NCI-H460 (cell line): ENCODE measurements around the gene TFEB. TPM values are rescaled to one million over a fixed set of nuclear protein-coding genes. Genes with fewer than 3 reads are reported as not detected.

Experiments used
- DNase-seq: peaks from one replicate; pipeline ENCODE4 v3.0.0-alpha.2; 2016; ENCODE audit warnings: low read depth; ENCODE audit errors: extremely low read depth
- total RNA-seq: library from RNA; depleted of rRNA; stranded (reverse); fragments of >200 nt; shearing (Covaris generic); gene quantifications from 2 replicates; pipeline ENCODE4 v1.2.3, GENCODE V29; 2014

TFEB gene
- total RNA-seq, 1 experiment from 2014 or later = 3.1 TPM

GRCh38 chr6:41724586-41725501, 10.6 kb downstream of the TFEB start:
- no peak for DNase-seq

DNA sequence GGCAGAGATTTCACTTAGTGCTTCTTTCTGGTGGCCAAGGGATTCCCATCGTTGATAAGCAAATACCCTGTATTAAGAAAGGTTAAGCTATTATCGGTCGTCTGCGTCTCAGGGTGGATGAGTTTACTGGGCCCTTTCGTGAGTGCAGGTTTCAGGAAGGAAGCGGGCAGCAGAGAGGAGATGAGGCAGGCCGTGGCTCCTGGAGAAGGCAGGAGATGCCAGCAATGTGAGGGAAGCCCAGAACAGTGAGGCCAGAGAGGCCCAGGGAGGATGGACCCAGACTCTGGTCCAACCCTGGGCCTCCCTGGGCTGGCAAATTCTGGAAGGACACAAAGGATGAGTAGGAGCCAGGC, 11.2 kb downstream of the TFEB start:
- no peak for DNase-seq

GRCh38 chr6:41723530-41724227, 11.7 kb downstream of the TFEB start:
- peak; percentile 78 for DNase-seq

DNA sequence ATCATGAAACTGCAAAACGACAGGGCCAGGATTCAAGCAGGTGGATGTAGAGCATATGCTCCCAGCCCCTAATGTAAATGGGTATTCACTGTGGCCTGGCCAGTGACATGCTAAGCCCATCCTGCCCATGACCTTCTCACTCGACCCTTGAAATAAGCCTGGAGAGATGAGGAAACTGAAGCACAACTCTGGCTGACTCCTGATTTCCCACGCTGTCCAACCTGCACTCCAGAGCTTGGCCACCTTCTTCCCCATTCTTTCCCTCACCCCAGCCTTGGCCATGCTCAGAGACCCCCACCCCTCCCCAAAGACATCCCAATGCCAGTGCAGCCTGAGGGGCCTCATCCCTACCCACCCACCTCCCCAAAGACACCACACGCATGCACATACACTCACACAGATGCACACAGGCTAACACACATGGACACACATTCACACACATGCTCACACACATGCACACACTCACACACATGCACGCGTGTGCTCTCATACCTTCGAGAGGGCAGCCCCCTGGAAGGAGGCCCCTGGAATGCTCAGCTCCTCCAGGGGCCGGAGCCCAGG, 12.4 kb downstream of the TFEB start:
- no peak for DNase-seq

- DNase-seq = no peak
These were observed 14.0 kb downstream of the TFEB start for GRCh38 chr6:41721414-41721813.

- no peak for DNase-seq
These were observed 14.6 kb downstream of the TFEB start for GRCh38 chr6:41720783-41721182.

DNA sequence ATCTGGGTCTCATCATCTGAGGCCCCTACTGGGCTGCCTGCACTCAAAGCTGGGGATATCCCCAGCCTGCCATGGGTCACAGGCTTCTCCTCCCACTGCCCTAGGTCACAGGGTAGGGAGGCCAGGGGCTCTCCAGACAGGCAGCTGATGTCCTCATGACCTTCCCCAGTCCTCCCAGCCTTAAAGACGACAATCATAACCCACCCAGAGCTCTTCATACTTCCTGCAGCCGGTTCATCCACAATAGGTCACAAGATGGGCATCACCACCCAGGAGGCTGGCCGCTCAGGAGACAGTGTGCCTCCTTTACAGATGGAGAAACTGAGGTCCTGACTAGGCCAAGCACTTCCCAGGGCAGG, 15.2 kb downstream of the TFEB start:
- DNase-seq = no peak

GRCh38 chr6:41719436-41720261, 15.8 kb downstream of the TFEB start:
- DNase-seq = no peak

GRCh38 chr6:41718828-41719227, 16.6 kb downstream of the TFEB start:
- no peak for DNase-seq

DNA sequence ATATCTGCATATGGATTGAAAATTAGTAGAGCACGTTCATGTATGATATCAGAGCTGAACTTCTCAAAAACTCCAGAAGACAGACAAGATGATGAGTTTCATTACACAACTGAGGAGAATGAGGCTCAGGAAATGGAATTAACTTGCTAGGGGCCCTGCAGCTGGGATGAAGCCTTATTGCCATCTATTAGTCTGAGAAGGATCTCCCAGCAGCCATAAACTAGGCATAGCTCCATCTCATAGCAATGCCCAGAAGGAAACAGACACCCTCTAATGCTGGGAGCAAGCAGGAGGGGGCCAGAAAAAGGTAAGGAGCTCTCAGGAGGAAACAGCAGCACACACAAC, 18.0 kb downstream of the TFEB start:
- DNase-seq = no peak

GRCh38 chr6:41716516-41717391, 18.7 kb downstream of the TFEB start:
- no peak for DNase-seq

DNA sequence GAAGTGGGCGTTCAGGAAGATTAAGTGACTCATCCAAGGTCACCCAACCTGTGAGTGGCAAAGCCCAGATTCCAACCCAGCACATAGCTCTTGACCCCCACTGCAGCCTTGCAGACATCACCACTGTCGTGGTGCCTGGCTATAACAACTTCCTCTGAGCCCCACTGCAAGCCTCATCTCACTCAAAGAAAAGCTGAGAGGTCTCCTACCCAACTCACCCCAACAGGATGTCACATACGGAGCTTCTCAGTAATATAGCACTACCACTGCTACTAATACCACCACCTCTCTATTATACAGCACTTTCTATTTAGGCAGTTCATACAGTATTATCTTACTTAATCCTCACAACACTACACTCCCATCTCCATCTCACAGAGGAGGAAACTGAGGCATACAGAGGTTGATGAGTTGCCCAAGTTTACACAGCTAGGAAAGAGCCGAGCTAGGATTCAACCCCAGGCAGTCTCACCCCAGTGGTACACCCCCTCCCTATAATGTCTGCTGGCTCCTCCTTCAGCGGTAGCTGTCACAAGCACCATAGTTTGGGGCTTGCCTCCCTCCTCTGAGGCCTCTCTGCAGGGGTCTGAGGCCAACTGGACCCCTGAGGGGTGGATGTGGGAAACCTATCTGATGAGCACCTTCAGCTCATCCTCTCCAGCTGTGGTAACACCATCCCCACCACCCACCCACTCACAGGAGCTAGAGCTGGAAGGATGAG, 19.5 kb downstream of the TFEB start:
- DNase-seq = no peak

DNA sequence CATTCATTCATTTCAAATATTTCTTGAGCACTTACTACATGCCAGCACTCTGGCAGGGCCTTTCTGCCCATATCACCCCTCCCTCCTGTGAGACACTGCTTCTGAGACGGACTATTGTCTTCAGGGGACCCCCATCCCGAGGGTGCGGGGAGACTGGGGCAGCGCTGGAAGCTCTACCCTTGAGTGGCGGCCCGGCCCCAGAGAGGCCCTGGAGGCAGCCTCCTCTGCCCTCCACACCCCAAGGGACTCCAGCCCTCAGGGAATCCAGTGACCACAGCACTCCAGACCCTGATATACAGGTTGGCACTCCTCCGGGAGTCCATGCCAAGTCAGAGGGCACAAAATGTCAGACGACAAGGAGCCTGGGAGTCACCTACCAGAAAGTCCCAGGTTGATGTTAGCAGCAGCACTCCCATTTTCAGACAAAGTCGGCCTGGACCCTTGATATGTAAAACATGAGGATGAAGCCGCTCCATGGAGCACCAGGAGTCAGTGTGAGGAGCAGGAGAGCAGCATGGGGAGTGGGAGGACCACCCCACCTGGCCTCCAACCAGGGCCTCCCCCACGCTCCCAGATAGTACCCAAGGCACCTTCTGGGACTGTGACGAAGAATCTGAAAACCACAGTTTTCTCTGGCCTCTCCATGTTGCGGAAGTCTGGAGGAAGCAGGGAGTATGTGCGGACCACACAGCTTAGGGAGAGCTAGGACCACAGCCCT, 20.7 kb downstream of the TFEB start:
- no peak for DNase-seq

DNA sequence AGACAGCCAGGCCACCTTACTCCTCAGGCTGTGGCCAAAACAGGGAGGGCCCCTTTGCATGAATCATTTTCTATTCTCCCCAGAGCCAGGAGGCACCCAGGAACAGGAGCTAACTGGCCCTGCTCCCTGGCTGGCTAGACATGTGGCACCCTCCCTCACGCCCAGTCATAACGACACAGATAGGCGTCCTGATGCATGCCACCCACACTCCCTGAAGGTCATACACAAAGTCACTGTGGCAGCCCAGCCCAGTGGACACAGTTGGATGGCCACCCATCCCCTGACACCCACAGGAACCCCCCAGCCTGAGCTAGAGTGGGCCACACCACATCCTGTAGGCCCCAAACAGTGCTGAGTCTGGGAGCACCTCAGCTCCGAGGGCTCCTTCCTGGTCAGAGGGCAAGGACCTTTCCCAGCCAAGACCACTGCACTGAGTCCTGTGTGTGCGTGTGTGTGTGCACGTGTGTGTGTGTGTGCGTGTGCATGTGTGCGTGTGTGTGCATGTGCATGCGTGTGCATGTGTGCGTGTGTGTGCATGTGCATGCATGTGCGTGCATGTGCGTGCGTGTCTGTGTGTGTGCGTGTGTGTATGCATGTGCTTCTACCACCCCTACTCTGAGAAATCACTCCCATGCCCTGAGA, 21.6 kb downstream of the TFEB start:
- DNase-seq = no peak

- DNase-seq = no peak
These were observed 22.2 kb downstream of the TFEB start for GRCh38 chr6:41713159-41713649.

DNA sequence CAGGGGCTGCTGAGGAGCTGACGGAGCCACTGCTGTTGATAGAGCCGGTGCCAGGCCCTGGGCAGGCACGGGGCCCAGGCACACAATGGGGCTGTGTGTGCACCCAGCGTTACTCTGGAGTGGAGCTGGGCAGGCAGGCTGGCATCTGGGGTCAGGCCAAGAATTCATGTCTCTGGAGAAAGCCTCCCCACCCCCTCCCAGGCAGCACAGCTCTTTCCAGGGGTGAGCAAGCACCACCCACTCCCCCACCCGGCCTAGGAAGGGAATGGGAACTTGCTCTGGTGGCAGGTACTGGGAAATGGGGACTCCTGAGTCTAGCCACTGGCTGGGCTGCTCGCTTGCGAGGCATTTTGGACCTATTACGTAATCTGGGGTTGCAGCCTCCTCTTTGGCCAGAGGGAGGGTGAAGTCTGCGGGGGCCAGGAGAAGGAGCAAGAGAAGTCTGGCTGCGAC, 22.7 kb downstream of the TFEB start:
- no peak for DNase-seq

- DNase-seq = no peak
These were observed 23.9 kb downstream of the TFEB start for GRCh38 chr6:41711323-41712038.
